Neuron (in vitro differentiated cells): ENCODE results near the gene SINHCAF.
"Not testable (repeated sequence)": the region's sequence is repeated elsewhere in the genome, so short reads cannot be mapped to it uniquely, and the experiment has no call there.

Experiments
- H2AFZ ChIP-seq: one replicate; pipeline ENCODE4 v1.6.1; 2013; ENCODE audit warnings: low read depth, mild to moderate bottlenecking, inconsistent platforms, low read length, moderate library complexity
- H3K27me3 ChIP-seq: one replicate; pipeline ENCODE4 v1.6.1; 2013; ENCODE audit warnings: low read length; ENCODE audit not compliant: insufficient read depth
- H3K36me3 ChIP-seq: one replicate; pipeline ENCODE4 v1.6.1; 2013; ENCODE audit warnings: low read length; ENCODE audit not compliant: insufficient read depth
- H3K4me1 ChIP-seq: one replicate; pipeline ENCODE4 v1.6.1; 2013; ENCODE audit warnings: low read length; ENCODE audit not compliant: insufficient read depth
- H3K4me3 ChIP-seq: 2 replicates; pipeline ENCODE4 v1.5.1; 2013; ENCODE audit warnings: mild to moderate bottlenecking, low read length, moderate library complexity
- H3K9me3 ChIP-seq: one replicate; pipeline ENCODE4 v1.6.1; 2013; ENCODE audit warnings: low read length

Gene SINHCAF

DNA sequence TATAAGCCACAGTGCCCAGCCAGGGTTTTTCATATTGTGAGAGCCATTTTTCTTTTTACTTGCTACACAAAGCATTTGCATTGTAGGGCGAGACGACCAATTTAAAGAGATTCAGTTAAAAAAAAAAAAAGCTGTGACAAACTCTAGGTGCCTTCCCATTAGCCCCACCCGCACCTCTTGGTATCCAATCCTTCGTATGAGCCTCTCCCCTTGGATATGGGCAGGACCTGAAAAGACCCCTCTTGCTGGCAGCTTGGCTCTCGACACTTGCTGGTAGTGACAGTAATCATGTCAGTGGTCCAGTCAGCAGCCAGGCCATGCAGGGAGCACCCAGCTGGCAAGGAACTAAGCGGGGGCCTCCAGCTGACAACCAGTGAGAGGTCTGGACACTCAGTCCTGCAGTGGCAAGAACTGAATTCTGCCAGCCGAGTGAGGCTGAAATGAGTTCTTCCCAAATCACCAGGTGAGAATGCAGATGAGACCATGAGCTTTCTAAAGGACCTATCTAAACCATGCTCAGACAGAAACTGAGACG lies 46.5 kb downstream of the SINHCAF start:
- peaks cover 18% of the 10 kb centered on the region for H3K4me1 ChIP-seq
- peaks cover 1% of the 10 kb centered on the region for H3K9me3 ChIP-seq
- no peak overlapping the region for H2AFZ ChIP-seq
- H3K4me3 ChIP-seq = no peak overlapping the region
- H3K36me3 ChIP-seq = peaks cover 49% of the 10 kb centered on the region
- H3K27me3 ChIP-seq = no peaks in the 10 kb centered on the region

- Histone ChIP-seq H3K27me3 (no peaks in the 10 kb centered on the region), H3K9me3 (no peaks in the 10 kb centered on the region), H3K4me3 (no peak overlapping the region), H3K4me1 (peaks cover 18% of the 10 kb centered on the region), H2AFZ (no peak overlapping the region), H3K36me3 (peaks cover 46% of the 10 kb centered on the region)
Measured at GRCh38 chr12:31278832-31279231, 47.1 kb downstream of the SINHCAF start.

DNA sequence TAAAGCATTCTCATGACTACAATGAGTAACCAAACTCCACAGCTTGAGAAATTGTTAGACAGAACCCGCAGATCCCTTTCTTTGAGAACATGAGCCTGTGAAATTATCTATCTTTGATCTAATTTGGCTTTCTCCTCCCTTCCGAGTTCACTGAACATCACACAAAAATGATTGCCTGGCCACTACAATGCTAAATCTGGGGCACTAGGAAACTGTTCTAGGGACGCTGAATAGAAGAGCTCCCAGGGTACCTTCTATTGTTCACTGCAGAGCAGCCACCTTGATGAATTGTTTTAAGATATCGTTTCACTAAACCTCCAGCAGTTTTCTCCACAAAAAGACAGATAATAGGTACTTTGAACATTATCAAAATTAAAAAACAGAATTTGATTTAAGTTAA lies 47.5 kb downstream of the SINHCAF start:
- H3K4me3 ChIP-seq = no peak overlapping the region
- H3K9me3 ChIP-seq = no peaks in the 10 kb centered on the region
- no peaks in the 10 kb centered on the region for H3K27me3 ChIP-seq
- peaks cover 42% of the 10 kb centered on the region for H3K36me3 ChIP-seq
- no peak overlapping the region for H2AFZ ChIP-seq
- peaks cover 18% of the 10 kb centered on the region for H3K4me1 ChIP-seq

- H3K36me3 ChIP-seq = peaks cover 36% of the 10 kb centered on the region
- no peak overlapping the region for H3K4me3 ChIP-seq
Measured at GRCh38 chr12:31277081-31277480, 48.9 kb downstream of the SINHCAF start.

GRCh38 chr12:31275491-31275890 lies 50.5 kb downstream of the SINHCAF start:
- no peak overlapping the region for H2AFZ ChIP-seq
- H3K27me3 ChIP-seq = no peaks in the 10 kb centered on the region
- H3K36me3 ChIP-seq = peaks cover 36% of the 10 kb centered on the region
- H3K4me1 ChIP-seq = peaks cover 18% of the 10 kb centered on the region
- no peak overlapping the region for H3K4me3 ChIP-seq
- no peaks in the 10 kb centered on the region for H3K9me3 ChIP-seq

More at GRCh38 chr12:31277081-31277480, 48.9 kb downstream of the SINHCAF start:
- H3K27me3 ChIP-seq = no peaks in the 10 kb centered on the region
- H3K9me3 ChIP-seq = no peaks in the 10 kb centered on the region
- H3K4me1 ChIP-seq = peaks cover 18% of the 10 kb centered on the region
- no peak overlapping the region for H2AFZ ChIP-seq

DNA sequence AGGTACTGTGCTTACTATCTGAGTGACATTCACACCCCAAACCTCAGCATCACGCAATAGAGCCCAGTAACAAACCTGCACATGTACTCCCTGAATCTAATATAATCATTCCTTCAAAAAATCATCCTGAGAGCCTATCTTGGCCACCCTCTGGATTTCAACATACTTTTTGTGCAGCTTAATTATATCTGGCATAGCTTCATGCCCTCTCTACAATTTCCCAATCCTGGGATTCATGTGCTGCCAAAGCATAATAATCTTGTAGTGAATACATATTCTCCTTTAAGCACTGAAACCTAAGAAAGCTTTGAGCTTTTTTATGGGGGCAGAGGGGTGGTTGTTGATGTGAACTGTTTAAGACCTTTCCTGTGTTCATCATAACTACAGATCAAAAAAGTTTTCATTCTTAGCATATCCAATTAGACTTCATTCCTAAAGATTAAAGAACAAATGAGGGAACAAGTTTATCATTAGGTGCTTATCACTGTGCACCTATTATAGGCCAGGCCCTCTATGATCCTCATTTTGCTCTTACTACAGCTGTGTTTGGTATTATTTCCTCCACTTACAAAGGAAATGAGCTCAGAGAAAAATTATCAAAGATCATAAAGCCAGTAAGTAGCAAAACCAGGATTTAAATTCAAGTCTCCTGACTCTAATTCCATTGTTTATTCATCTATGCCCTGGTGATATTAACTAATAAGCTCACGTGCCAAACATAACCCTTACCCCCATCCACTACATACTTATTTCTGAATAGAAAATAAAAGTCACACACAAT lies 51.2 kb downstream of the SINHCAF start:
- no peaks in the 10 kb centered on the region for H3K27me3 ChIP-seq

DNA sequence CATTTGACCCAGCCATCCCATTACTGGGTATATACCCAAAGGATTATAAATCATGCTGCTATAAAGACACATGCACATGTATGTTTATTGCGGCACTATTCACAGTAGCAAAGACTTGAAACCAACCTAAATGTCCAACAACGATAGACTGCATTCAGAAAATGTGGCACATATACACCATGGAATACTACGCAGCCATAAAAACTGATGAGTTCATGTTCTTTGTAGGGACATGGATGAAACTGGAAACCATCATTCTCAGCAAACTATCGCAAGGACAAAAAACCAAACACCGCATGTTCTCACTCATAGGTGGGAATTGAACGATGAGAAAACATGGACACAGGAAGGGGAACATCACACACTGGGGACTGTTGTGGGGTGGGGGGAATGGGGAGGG lies 52.2 kb downstream of the SINHCAF start:
- H3K27me3 ChIP-seq, H3K4me1 ChIP-seq, H3K4me3 ChIP-seq, H3K9me3 ChIP-seq, H2AFZ ChIP-seq: not testable (repeated sequence)
- H3K36me3 ChIP-seq = peaks cover 27% of the 10 kb centered on the region

More for the DNA sequence above, 51.2 kb downstream of the SINHCAF start:
- no peak overlapping the region for H3K4me3 ChIP-seq
- H2AFZ ChIP-seq = no peak overlapping the region
- no peaks in the 10 kb centered on the region for H3K9me3 ChIP-seq
- peaks cover 17% of the 10 kb centered on the region for H3K4me1 ChIP-seq
- peaks cover 29% of the 10 kb centered on the region for H3K36me3 ChIP-seq

- H3K4me3 ChIP-seq = no peak overlapping the region
- no peaks in the 10 kb centered on the region for H3K27me3 ChIP-seq
- peaks cover 22% of the 10 kb centered on the region for H3K36me3 ChIP-seq
- no peaks in the 10 kb centered on the region for H3K4me1 ChIP-seq
- H2AFZ ChIP-seq = no peak overlapping the region
- no peaks in the 10 kb centered on the region for H3K9me3 ChIP-seq
Measured at GRCh38 chr12:31272607-31273225, 53.2 kb downstream of the SINHCAF start.

DNA sequence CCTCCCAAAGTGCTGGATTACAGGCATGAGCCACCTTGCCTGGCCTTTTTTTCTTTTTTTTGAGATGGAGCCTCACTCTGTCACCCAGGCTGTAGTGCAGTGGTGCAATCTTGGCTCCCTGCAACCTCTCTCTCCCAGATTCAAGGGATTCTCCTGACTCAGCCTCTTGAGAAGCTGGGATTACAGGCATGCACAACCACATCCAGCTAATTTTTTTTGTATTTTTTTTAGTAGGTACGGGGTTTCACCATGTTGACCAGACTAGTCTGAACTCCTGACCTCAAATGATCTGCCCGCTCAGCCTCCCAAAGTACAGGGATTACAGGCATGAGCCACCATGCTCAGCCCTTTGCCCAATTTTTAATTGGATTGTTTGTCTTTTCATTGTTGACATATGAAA lies 58.0 kb downstream of the SINHCAF start:
- Histone ChIP-seq H2AFZ (no peak overlapping the region), H3K9me3 (no peaks in the 10 kb centered on the region), H3K4me3 (no peak overlapping the region), H3K27me3 (no peaks in the 10 kb centered on the region), H3K4me1 (no peaks in the 10 kb centered on the region), H3K36me3 (no peaks in the 10 kb centered on the region)

DNA sequence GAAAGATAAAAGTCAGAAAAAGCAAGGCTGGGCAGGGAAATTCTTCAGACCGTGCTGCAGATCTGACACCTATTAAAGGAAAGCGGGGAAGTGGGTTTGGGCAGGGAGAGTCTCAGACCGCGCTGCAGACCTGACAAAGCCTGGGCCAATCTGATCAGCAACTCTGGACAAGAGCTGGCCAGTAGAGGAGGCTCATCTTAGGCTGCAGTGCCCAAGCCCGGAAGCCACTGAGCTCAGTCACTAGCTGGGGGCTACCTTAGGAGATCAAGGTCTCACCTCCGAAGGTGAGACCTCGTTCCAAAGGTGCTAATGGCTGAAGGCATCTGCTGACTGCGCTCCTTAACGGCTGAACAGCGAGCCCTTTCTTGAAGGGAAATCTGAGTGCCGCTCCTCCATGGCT lies 60.2 kb downstream of the SINHCAF start:
- H2AFZ ChIP-seq = no peak overlapping the region
- H3K4me1 ChIP-seq = no peaks in the 10 kb centered on the region
- no peak overlapping the region for H3K4me3 ChIP-seq
- H3K9me3 ChIP-seq = no peaks in the 10 kb centered on the region
- H3K27me3 ChIP-seq = no peaks in the 10 kb centered on the region
- no peaks in the 10 kb centered on the region for H3K36me3 ChIP-seq

GRCh38 chr12:31263661-31264060 lies 62.3 kb downstream of the SINHCAF start:
- Histone ChIP-seq H3K36me3 (no peaks in the 10 kb centered on the region), H2AFZ (no peak overlapping the region), H3K4me3 (no peak overlapping the region), H3K9me3 (no peaks in the 10 kb centered on the region), H3K4me1 (no peaks in the 10 kb centered on the region), H3K27me3 (no peaks in the 10 kb centered on the region)

DNA sequence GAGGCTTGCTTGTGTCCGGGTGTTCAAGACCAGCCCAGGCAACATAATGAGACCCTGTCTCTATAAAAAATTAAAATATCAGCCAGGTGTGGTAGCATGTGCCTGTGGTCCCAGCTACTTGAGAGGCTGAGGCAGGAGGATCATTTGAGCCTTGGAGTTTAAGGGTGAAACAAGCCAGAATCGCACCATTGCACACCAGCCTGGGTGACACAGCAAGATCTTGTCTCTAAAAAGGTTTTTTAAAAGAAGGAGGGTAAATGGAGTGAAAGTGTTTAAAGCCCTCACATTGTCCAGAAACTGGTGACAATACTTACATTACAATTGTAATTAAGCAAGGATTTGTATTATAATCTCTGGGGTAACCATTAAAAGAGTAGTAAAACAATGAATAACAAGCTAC lies 64.2 kb downstream of the SINHCAF start:
- H3K4me3 ChIP-seq = no peak overlapping the region
- no peaks in the 10 kb centered on the region for H3K4me1 ChIP-seq
- no peaks in the 10 kb centered on the region for H3K36me3 ChIP-seq
- H3K9me3 ChIP-seq = no peaks in the 10 kb centered on the region
- no peak overlapping the region for H2AFZ ChIP-seq
- H3K27me3 ChIP-seq = no peaks in the 10 kb centered on the region

- Histone ChIP-seq H3K27me3 (no peaks in the 10 kb centered on the region), H3K4me1 (no peaks in the 10 kb centered on the region), H3K4me3 (no peak overlapping the region), H3K9me3 (no peaks in the 10 kb centered on the region), H2AFZ (no peak overlapping the region), H3K36me3 (no peaks in the 10 kb centered on the region)
Measured at GRCh38 chr12:31260840-31261239, 65.1 kb downstream of the SINHCAF start.
